HepG2 (cell line): Measurements from ENCODE around the gene TSHZ2. TPM values are rescaled to one million over a fixed set of nuclear protein-coding genes. Genes with fewer than 3 reads are reported as not detected.
A peak's percentile ranks its signal among the peaks of the same experiment; 100 is the strongest.

ENCODE experiments used
- ATAC-seq: fragments of 200-7000 bp; cut with Tn5 transposase; 3 replicates; pipeline ENCODE4 v1.9.1; 2020; ENCODE audit warnings: mild to moderate bottlenecking, moderate library complexity
- BruUV-seq: library from RNA; stranded (reverse); fragments of 400-500 nt; replicated peaks from 2 replicates; lab custom pipeline; 2021; lab: Mats Ljungman, UMichigan
- CTCF ChIA-PET: fragments of 300-600 bp; formaldehyde crosslinking; extraction: SDS; loops from one replicate; lab custom pipeline; 2021; ENCODE audit warnings: low total read pairs, inconsistent platforms, low intra/inter-chr PET ratio; lab: Yijun Ruan, JAX
- POLR2A ChIA-PET: fragments of 350-600 bp; sonication (Branson Sonifier 250); formaldehyde crosslinking; loops from one replicate; lab custom pipeline; 2020; ENCODE audit warnings: antibody characterized with exemption, inconsistent platforms; lab: Yijun Ruan, JAX
- DNase-seq: peaks from one replicate; pipeline ENCODE4 v3.0.0-alpha.2; 2015; ENCODE audit warnings: low spot score
- FAIRE-seq: peaks from 3 replicates; lab custom pipeline; 2011; peaks lifted over from hg19 to GRCh38; lab: Jason Lieb, UNC
- H2AFZ ChIP-seq: one replicate; pipeline ENCODE4 v1.6.1; 2011; ENCODE audit warnings: low read length, inconsistent platforms
- H3K27ac ChIP-seq: fragments of 300-600 bp; 3 replicates; pipeline ENCODE4 v1.8.0; 2011; ENCODE audit warnings: mixed run types, mild to moderate bottlenecking, mixed read lengths, low read length, inconsistent platforms; ENCODE audit not compliant: insufficient read depth; ENCODE audit errors: extremely low read length
- H3K27me3 ChIP-seq, 2 experiments: fragments of 200-600 bp in 1 of 2; 2 replicates in 1 of 2; 3 replicates in 1 of 2; pipeline versions ENCODE4 v1.6.0 to v1.8.0; 2011; ENCODE audit warnings: low read length in 2 of 2, mild to moderate bottlenecking in 2 of 2, moderate library complexity in 2 of 2, inconsistent platforms in 1 of 2; ENCODE audit not compliant: insufficient read depth in 2 of 2, control insufficient read depth in 1 of 2
- H3K36me3 ChIP-seq, 2 experiments: fragments of 200-600 bp in 1 of 2; replicated peaks in 1 of 2; 2 replicates in 1 of 2; 3 replicates in 1 of 2; pipeline versions ENCODE4 v1.5.1 to v1.8.0; 2011; ENCODE audit warnings: low read length in 2 of 2, inconsistent platforms in 1 of 2; ENCODE audit not compliant: insufficient read depth in 2 of 2, control insufficient read depth in 1 of 2
- H3K4me1 ChIP-seq: 2 replicates; pipeline ENCODE4 v1.5.1; 2012; ENCODE audit warnings: low read length, inconsistent platforms; ENCODE audit not compliant: insufficient read depth
- H3K4me2 ChIP-seq: 2 replicates; pipeline ENCODE4 v1.6.0; 2011; ENCODE audit warnings: low read depth, low read length, inconsistent platforms
- H3K4me3 ChIP-seq, 3 experiments: fragments of 200-600 bp in 1 of 3; sonication (generic), shearing (Covaris generic) in 1 of 3; replicated peaks in 1 of 3; 2 replicates each; pipeline ENCODE4 v1.5.1; 2011 to 2016; ENCODE audit warnings: low read length in 3 of 3, inconsistent platforms in 2 of 3, low read depth in 2 of 3, mild to moderate bottlenecking in 2 of 3, control low read depth in 1 of 3, mixed read lengths in 1 of 3; ENCODE audit not compliant: insufficient read depth in 1 of 3
- H3K79me2 ChIP-seq: one replicate; pipeline ENCODE4 v1.6.1; 2011; ENCODE audit warnings: low read length, inconsistent platforms; ENCODE audit not compliant: insufficient read depth
- H3K9ac ChIP-seq: 2 replicates; pipeline ENCODE4 v1.6.0; 2011; ENCODE audit warnings: mild to moderate bottlenecking, low read depth, low read length, inconsistent platforms; ENCODE audit not compliant: insufficient read depth
- H3K9me3 ChIP-seq: 2 replicates; pipeline ENCODE4 v1.5.1; 2012; ENCODE audit warnings: mild to moderate bottlenecking, low read length
- H4K20me1 ChIP-seq: 2 replicates; pipeline ENCODE4 v1.6.0; 2011; ENCODE audit warnings: inconsistent platforms, mild to moderate bottlenecking, low read length, moderate library complexity; ENCODE audit not compliant: insufficient read depth
- E2F5 ChIP-seq: sonication (generic); formaldehyde crosslinking; conservative IDR thresholded peaks from 2 replicates; pipeline ENCODE4 v1.4.0; 2020; ENCODE audit warnings: missing genetic modification reagents
- SMAD9 ChIP-seq: sonication (generic); formaldehyde crosslinking; IDR thresholded peaks from 2 replicates; pipeline ENCODE4 v1.5.1; 2020; ENCODE audit warnings: mild to moderate bottlenecking, missing genetic modification reagents
- STAG1 ChIP-seq: sonication (generic); formaldehyde crosslinking; IDR thresholded peaks from 2 replicates; pipeline ENCODE4 v1.4.0; 2020; ENCODE audit warnings: missing genetic modification reagents
- TOPORS ChIP-seq: sonication (generic); formaldehyde crosslinking; IDR thresholded peaks from 2 replicates; pipeline ENCODE4 v1.8.0; 2023; ENCODE audit warnings: mild to moderate bottlenecking, missing genetic modification reagents
- USF2 ChIP-seq, 2 experiments: sonication (generic) in 1 of 2; formaldehyde crosslinking in 1 of 2; IDR thresholded peaks; 2 replicates each; pipeline versions ENCODE4 v1.5.1 to v1.6.1; 2011 to 2020; ENCODE audit warnings: borderline replicate concordance in 1 of 2, low read depth in 1 of 2, low read length in 1 of 2, mild to moderate bottlenecking in 1 of 2, missing genetic modification reagents in 1 of 2, moderate library complexity in 1 of 2
- ZNF407 ChIP-seq: sonication (generic); formaldehyde crosslinking; IDR thresholded peaks from one replicate; pipeline ENCODE4 v1.5.1; 2020; ENCODE audit warnings: mild to moderate bottlenecking, missing genetic modification reagents; ENCODE audit errors: not compliant biosample characterization
- WGBS: methylation state at CpG from one replicate; pipeline ENCODE4 v1.1.6; 2017; ENCODE audit warnings: low lambda C conversion rate; 5-methylcytosine and 5-hydroxymethylcytosine counted together
- in situ Hi-C: cut with HindIII; loops from 2 replicates; pipeline ENCODE4 v1.10.0; 2017; ENCODE audit warnings: low pct_unique_long_range_greater_than_20kb; ENCODE audit not compliant: extremely low pct_ligation_motif_present
- intact Hi-C: fragments of 100-400 bp; cut with micrococcal nuclease; formaldehyde crosslinking; loops from one replicate; pipeline ENCODE4 v1.10.0; 2022; ENCODE audit not compliant: unreplicated experiment
- polyA plus RNA-seq, 8 experiments: library from polyadenylated mRNA; depleted of rRNA in 3 of 8; stranded (reverse) in 7 of 8; unstranded in 1 of 8; fragments of >200 nt; fragmentation: Illumina TruSeq in 4 of 8; extraction: Trizol in 4 of 8; gene quantifications; 2 replicates each; pipeline versions ENCODE4 v1.2.1 to v1.2.3, GENCODE V29; 2011 to 2016; ENCODE audit warnings: low read depth in 4 of 8, missing spikeins in 1 of 8, mixed read lengths in 1 of 8; ENCODE audit not compliant: insufficient read depth in 1 of 8
- total RNA-seq, 5 experiments: library from RNA; depleted of rRNA; stranded (reverse); fragments of >200 nt; fragmentation: Illumina TruSeq; extraction: Trizol; gene quantifications; 2 replicates each; pipeline ENCODE4 v1.2.3, GENCODE V29; 2016; ENCODE audit warnings: low read depth in 1 of 5

The TSHZ2 gene
- total and polyA plus RNA-seq, 2 of the 13 experiments (the other 11 are each of a cell fraction or from before 2014, with no cell fraction given): 0.01 TPM; not detected in 1

- CTCF ChIA-PET: no interaction called here
- FAIRE-seq: no peak
- no peak for TF ChIP-seq ZNF407
- no peak for TF ChIP-seq USF2 (IDR thresholded peaks at IDR 0.05; ENCODE audit: low read depth, low read length)
- TF ChIP-seq USF2 (CRISPR knock-in tag; IDR thresholded peaks at IDR 0.05; ENCODE audit: borderline replicate concordance): no peak
- TF ChIP-seq STAG1: peak; percentile 23
- TF ChIP-seq E2F5 (CRISPR knock-in tag): no peak
- TF ChIP-seq TOPORS (CRISPR knock-in tag): no peak
- no peak for TF ChIP-seq SMAD9 (CRISPR knock-in tag)
Measured at GRCh38 chr20:53336892-53337291, 364.7 kb downstream of the TSHZ2 start.

More at GRCh38 chr20:53336892-53337291, 364.7 kb downstream of the TSHZ2 start:
- Histone ChIP-seq H3K27ac (no peak overlapping the region), H3K79me2 (no peaks in the 10 kb centered on the region), H2AFZ (no peak overlapping the region), H3K36me3 (no peaks in the 10 kb centered on the region), H3K4me2 (no peak overlapping the region), H3K4me3 (no peak overlapping the region), H3K9ac (no peak overlapping the region), H4K20me1 (no peaks in the 10 kb centered on the region), H3K4me1 (no peaks in the 10 kb centered on the region), H3K9me3 (no peaks in the 10 kb centered on the region), H3K27me3 (peaks cover 0 to 2% of the 10 kb centered on the region in 2 experiments; a peak in 1 of 5 replicates)
- POLR2A ChIA-PET: no interaction called here
- no TSS peak for BruUV-seq
- DNase-seq: no peak
- 5% methylated on average over 3 of the region's 3 CpGs for WGBS
- in situ Hi-C loops: no loop called here
- intact Hi-C loops: no loop called here
- ATAC-seq: no peak; the same call in 2 of the 3 replicates
